ENCODE data around the gene TIGAR.

DNA sequence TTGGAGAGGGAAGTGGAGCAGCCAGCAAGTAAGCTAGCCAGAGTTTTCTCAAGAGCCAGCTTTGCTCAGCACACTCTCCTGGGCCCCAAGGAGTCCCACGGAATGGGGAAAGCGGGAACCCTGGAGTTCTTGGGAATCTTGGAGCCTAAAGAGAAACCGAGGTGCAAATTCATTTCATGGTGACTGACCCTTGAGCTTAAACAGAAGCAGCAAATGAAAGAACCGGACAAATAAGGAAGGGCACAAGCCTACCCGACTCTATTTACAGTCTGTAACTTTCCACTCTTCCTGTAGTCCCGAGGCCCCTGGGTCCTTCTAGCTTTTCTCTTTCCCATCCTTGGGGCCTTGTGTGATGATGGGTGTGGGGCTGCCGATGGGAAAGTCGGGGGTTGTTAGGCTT, 18.1 kb upstream of the TIGAR start:
- TF ChIP-seq CTCF (IDR thresholded peaks at IDR 0.05; ENCODE audit: extremely low read depth in 1 of 2, insufficient read depth in 1 of 2, low read depth in 1 of 2, low read length in 2 of 2) = no peak
- TF ChIP-seq FOS (IDR thresholded peaks at IDR 0.05; ENCODE audit: borderline replicate concordance, insufficient read depth, low read length) = no peak
- no peak for TF ChIP-seq JUN (IDR thresholded peaks at IDR 0.05; ENCODE audit: borderline replicate concordance, insufficient read depth, insufficient read length, low read depth)
- TF ChIP-seq EZH2 (IDR thresholded peaks at IDR 0.05; ENCODE audit: borderline replicate concordance, low read depth, low read length, severe bottlenecking) = no peak
- no peak for TF ChIP-seq POLR2AphosphoS5 (IDR thresholded peaks at IDR 0.05; ENCODE audit: insufficient read depth, low read depth, low read length)
- TF ChIP-seq POLR2A (IDR thresholded peaks at IDR 0.05; ENCODE audit: low read depth, low read length) = no peak
